H1 (cell line): ENCODE measurements around the gene MCUB. TPM values are rescaled to one million over a fixed set of nuclear protein-coding genes. Genes with fewer than 3 reads are reported as not detected.

ENCODE experiments used
- CTCF ChIA-PET: fragments of 300-600 bp; sonication (Branson Sonifier 250); formaldehyde crosslinking; loops from one replicate; lab custom pipeline; 2021; ENCODE audit not compliant: partially characterized antibody; lab: Charles Lee
- POLR2A ChIA-PET: fragments of 300-600 bp; sonication (Branson Sonifier 250); formaldehyde crosslinking; loops from one replicate; lab custom pipeline; 2021; ENCODE audit warnings: inconsistent platforms; ENCODE audit not compliant: partially characterized antibody; lab: Charles Lee
- DNase-seq, 2 experiments: peaks; one replicate each; pipeline versions ENCODE4 v3.0.0 to v3.0.0-alpha.2; 2010 to 2022; ENCODE audit warnings: low spot score in 2 of 2, low read depth in 1 of 2, mixed read lengths in 1 of 2
- FAIRE-seq: peaks from 2 replicates; lab custom pipeline; 2011; peaks lifted over from hg19 to GRCh38; lab: Jason Lieb, UNC
- H2AFZ ChIP-seq: 2 replicates; pipeline ENCODE4 v1.8.1; 2012; ENCODE audit warnings: low read length, inconsistent platforms
- H2AK5ac ChIP-seq: 2 replicates; pipeline ENCODE4 v1.6.1; 2013; ENCODE audit warnings: low read depth, low read length
- H2BK120ac ChIP-seq: replicated peaks from 2 replicates; pipeline ENCODE3; 2013; ENCODE audit warnings: low read depth, low read length, inconsistent platforms
- H2BK12ac ChIP-seq: 2 replicates; pipeline ENCODE4 v1.6.1; 2013; ENCODE audit warnings: low read depth, low read length
- H2BK15ac ChIP-seq: 2 replicates; pipeline ENCODE4 v1.6.1; 2013; ENCODE audit warnings: low read length
- H2BK20ac ChIP-seq: 2 replicates; pipeline ENCODE4 v1.6.1; 2013; ENCODE audit warnings: low read length
- H2BK5ac ChIP-seq: 2 replicates; pipeline ENCODE4 v1.6.1; 2013; ENCODE audit warnings: low read depth, low read length
- H3K14ac ChIP-seq: 2 replicates; pipeline ENCODE4 v1.6.1; 2013; ENCODE audit warnings: inconsistent platforms; ENCODE audit not compliant: insufficient read length
- H3K18ac ChIP-seq: 2 replicates; pipeline ENCODE4 v1.6.1; 2013; ENCODE audit warnings: low read length; ENCODE audit errors: extremely low read depth
- H3K23ac ChIP-seq: 2 replicates; pipeline ENCODE4 v1.6.1; 2013; ENCODE audit warnings: inconsistent platforms; ENCODE audit not compliant: insufficient read length
- H3K23me2 ChIP-seq: 2 replicates; pipeline ENCODE4 v1.6.1; 2013; ENCODE audit warnings: low read depth, low read length
- H3K27ac ChIP-seq: 2 replicates; pipeline ENCODE4 v1.6.1; 2011; ENCODE audit warnings: low read depth, low read length, inconsistent platforms
- H3K27me3 ChIP-seq, 4 experiments: replicated peaks in 1 of 4; 1 replicate in 1 of 4; 2 replicates in 3 of 4; pipeline versions ENCODE4 v1.6.1 to v1.8.1; 2011 to 2013; ENCODE audit warnings: low read length in 3 of 4, mild to moderate bottlenecking in 3 of 4, inconsistent platforms in 2 of 4, mixed read lengths in 2 of 4, moderate library complexity in 1 of 4; ENCODE audit not compliant: control insufficient read depth in 3 of 4, insufficient read depth in 3 of 4; ENCODE audit errors: extremely low read depth in 1 of 4
- H3K36me3 ChIP-seq, 4 experiments: 2 replicates each; pipeline versions ENCODE4 v1.6.1 to v1.8.1; 2011 to 2013; ENCODE audit warnings: mild to moderate bottlenecking in 4 of 4, low read length in 3 of 4, moderate library complexity in 2 of 4, control low read depth in 1 of 4, inconsistent platforms in 1 of 4; ENCODE audit not compliant: insufficient read depth in 4 of 4, control insufficient read depth in 2 of 4
- H3K4ac ChIP-seq: replicated peaks from 2 replicates; pipeline ENCODE3; 2013; ENCODE audit warnings: low read length, low read depth, mixed read lengths, inconsistent platforms; ENCODE audit not compliant: insufficient read length
- H3K4me1 ChIP-seq, 4 experiments: replicated peaks in 1 of 4; 1 replicate in 1 of 4; 2 replicates in 3 of 4; pipeline versions ENCODE4 v1.6.1 to v1.8.1; 2011 to 2013; ENCODE audit warnings: low read length in 3 of 4, inconsistent platforms in 2 of 4, mixed read lengths in 1 of 4; ENCODE audit not compliant: insufficient read depth in 4 of 4, control insufficient read depth in 3 of 4
- H3K4me2 ChIP-seq, 2 experiments: 2 replicates each; pipeline versions ENCODE4 v1.6.1 to v1.8.1; 2011 to 2013; ENCODE audit warnings: low read depth in 2 of 2, low read length in 2 of 2, control low read depth in 1 of 2, inconsistent platforms in 1 of 2, mild to moderate bottlenecking in 1 of 2; ENCODE audit not compliant: insufficient read depth in 1 of 2
- H3K4me3 ChIP-seq, 4 experiments: fragments of 200-600, 300-600 bp in 1 of 4; sonication (generic), shearing (Covaris generic), sonication (Bioruptor Twin) in 1 of 4; 2 replicates each; pipeline versions ENCODE4 v1.5.1 to v1.8.1; 2011 to 2016; ENCODE audit warnings: low read length in 4 of 4, low read depth in 3 of 4, control low read depth in 2 of 4, inconsistent platforms in 2 of 4, mild to moderate bottlenecking in 2 of 4, mixed read lengths in 1 of 4, moderate library complexity in 1 of 4; ENCODE audit not compliant: insufficient read depth in 2 of 4; ENCODE audit errors: extremely low read depth in 1 of 4
- H3K56ac ChIP-seq: replicated peaks from 2 replicates; pipeline ENCODE3; 2013; ENCODE audit warnings: low read depth, mild to moderate bottlenecking, mixed read lengths, low read length, inconsistent platforms; ENCODE audit not compliant: insufficient read length
- H3K79me1 ChIP-seq: 2 replicates; pipeline ENCODE4 v1.6.1; 2013; ENCODE audit warnings: low read depth, low read length, control low read depth
- H3K79me2 ChIP-seq, 2 experiments: 2 replicates each; pipeline versions ENCODE4 v1.6.1 to v1.8.1; 2012 to 2013; ENCODE audit warnings: low read length in 2 of 2, mild to moderate bottlenecking in 2 of 2, inconsistent platforms in 1 of 2; ENCODE audit not compliant: insufficient read depth in 2 of 2, control insufficient read depth in 1 of 2
- H3K9ac ChIP-seq, 4 experiments: replicated peaks in 1 of 4; 1 replicate in 1 of 4; 2 replicates in 3 of 4; pipeline versions ENCODE4 v1.6.1 to v1.8.1; 2011 to 2013; ENCODE audit warnings: low read depth in 3 of 4, low read length in 3 of 4, control low read depth in 2 of 4, mild to moderate bottlenecking in 2 of 4, moderate library complexity in 2 of 4, inconsistent platforms in 1 of 4; ENCODE audit errors: extremely low read depth in 1 of 4
- H3K9me3 ChIP-seq, 2 experiments: 2 replicates each; pipeline versions ENCODE4 v1.6.1 to v1.8.1; 2012 to 2013; ENCODE audit warnings: mild to moderate bottlenecking in 2 of 2, moderate library complexity in 2 of 2, control low read depth in 1 of 2, inconsistent platforms in 1 of 2, low read depth in 1 of 2, low read length in 1 of 2, mixed read lengths in 1 of 2; ENCODE audit not compliant: insufficient read depth in 2 of 2
- H4K20me1 ChIP-seq, 2 experiments: replicated peaks in 1 of 2; 2 replicates each; pipeline versions ENCODE3 to v1.8.1; 2011 to 2013; ENCODE audit warnings: inconsistent platforms in 2 of 2, low read length in 2 of 2, mild to moderate bottlenecking in 1 of 2; ENCODE audit not compliant: insufficient read depth in 2 of 2, control insufficient read depth in 1 of 2
- H4K5ac ChIP-seq: 2 replicates; pipeline ENCODE4 v1.6.1; 2013; ENCODE audit warnings: low read length, low read depth, mixed read lengths, inconsistent platforms; ENCODE audit not compliant: insufficient read length
- H4K8ac ChIP-seq: 2 replicates; pipeline ENCODE4 v1.8.0; 2013; ENCODE audit warnings: mild to moderate bottlenecking, moderate library complexity, low read length, inconsistent platforms; ENCODE audit not compliant: insufficient read depth; ENCODE audit errors: extremely low read depth
- H4K91ac ChIP-seq: replicated peaks from 2 replicates; pipeline ENCODE3; 2013; ENCODE audit warnings: low read length, mixed read lengths, inconsistent platforms; ENCODE audit not compliant: insufficient read length
- PHF8 ChIP-seq: fragments of 200-600 bp; sonication (generic); conservative IDR thresholded peaks from 2 replicates; pipeline ENCODE4 v1.7.1; 2012; ENCODE audit warnings: low read depth, mild to moderate bottlenecking, inconsistent platforms, low read length, moderate library complexity
- WGBS, 2 experiments: shearing (Covaris generic) in 1 of 2; methylation state at CpG; one replicate each; pipeline versions ENCODE4 v1.1.6 to v1.1.7; 2013 to 2015; ENCODE audit warnings: low lambda C conversion rate in 2 of 2, mixed read lengths in 2 of 2, inconsistent platforms in 1 of 2, low coverage in 1 of 2, missing lambda C conversion rate in 1 of 2; ENCODE audit not compliant: insufficient replicate concordance in 2 of 2, insufficient coverage in 1 of 2, insufficient read length in 1 of 2; ENCODE audit errors: extremely low coverage in 1 of 2, missing lambda C conversion rate in 1 of 2; 5-methylcytosine and 5-hydroxymethylcytosine counted together
- polyA plus RNA-seq, 7 experiments: library from polyadenylated mRNA; depleted of rRNA in 3 of 7; stranded (reverse) in 5 of 7; unstranded in 2 of 7; fragments of >200 nt in 5 of 7; fragments of 200-250 nt in 2 of 7; gene quantifications; 1 replicate in 5 of 7; 2 replicates in 1 of 7; 4 replicates in 1 of 7; pipeline versions ENCODE4 v1.2.1 to v1.2.3, GENCODE V29; 2011 to 2013; ENCODE audit warnings: missing spikeins in 2 of 7, mixed read lengths in 2 of 7
- total RNA-seq: library from RNA; stranded (reverse); fragmentation: NEBNext Ultra II Directional; extraction: Animal tissue kit (Norgen Biotek cat#: 25700); gene quantifications from 2 replicates; pipeline ENCODE4 v1.2.1, GENCODE V29; 2021

The MCUB gene
- total and polyA plus RNA-seq, 2 of the 8 experiments (the other 6 are each of a cell fraction or from before 2014, with no cell fraction given), result 15.2 to 19.4 TPM

DNA sequence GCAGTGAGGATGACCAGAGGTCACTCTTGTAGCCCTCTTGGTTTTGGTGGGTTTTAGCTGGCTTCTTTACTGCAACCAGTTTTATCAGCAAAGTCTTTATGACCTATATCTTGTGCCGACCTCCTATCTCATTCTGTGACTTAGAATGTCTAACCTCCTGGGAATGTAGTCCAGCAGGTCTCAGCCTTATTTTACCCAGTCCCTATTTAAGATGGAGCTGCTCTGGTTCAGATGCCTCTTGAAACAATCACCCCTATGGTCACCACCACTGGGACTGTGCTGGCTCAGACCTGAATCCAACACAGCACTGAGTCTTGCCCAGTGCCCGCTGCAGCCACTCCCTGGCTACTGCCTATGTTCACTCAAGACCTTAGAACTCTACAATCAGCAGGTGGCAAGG lies 49.4 kb downstream of the MCUB start:
- H2BK5ac ChIP-seq, result no peak overlapping the region
- H3K18ac ChIP-seq, result no peak overlapping the region
- no peaks in the 10 kb centered on the region for H3K27me3 ChIP-seq
- TF ChIP-seq PHF8, result no peak
- H3K4me3 ChIP-seq, result no peak overlapping the region
- H3K4me1 ChIP-seq, result no peaks in the 10 kb centered on the region
- H3K79me1 ChIP-seq, result no peaks in the 10 kb centered on the region
- no peak overlapping the region for H3K23ac ChIP-seq
- no peak overlapping the region for H3K9ac ChIP-seq
- no peak overlapping the region for H2AK5ac ChIP-seq
- no peaks in the 10 kb centered on the region for H3K23me2 ChIP-seq
- H4K8ac ChIP-seq, result no peak overlapping the region
- no peak overlapping the region for H3K4me2 ChIP-seq
- 54% methylated on average over 2 of the region's 2 CpGs; no CpG with 5 or more reads in 1 of the 2 experiments for WGBS, 2 experiments
- no peaks in the 10 kb centered on the region for H3K36me3 ChIP-seq
- no peak overlapping the region for H3K27ac ChIP-seq
- no peak overlapping the region for H3K4ac ChIP-seq
- no peak for DNase-seq
- no peak overlapping the region for H2BK120ac ChIP-seq
- H4K91ac ChIP-seq, result no peak overlapping the region
- POLR2A ChIA-PET, result no interaction called here
- H3K14ac ChIP-seq, result no peak overlapping the region
- H2BK12ac ChIP-seq, result no peak overlapping the region
- FAIRE-seq, result no peak
- no peak overlapping the region for H3K56ac ChIP-seq
- H3K9me3 ChIP-seq, result no peaks in the 10 kb centered on the region
- no peak overlapping the region for H2BK20ac ChIP-seq
- no peak overlapping the region for H4K5ac ChIP-seq
- H4K20me1 ChIP-seq, result peaks cover 0 to 1% of the 10 kb centered on the region in 2 experiments
- no peak overlapping the region for H2BK15ac ChIP-seq
- CTCF ChIA-PET, result interaction anchor here (1.4 kb wide), 1 partner anchor 8 kb away, joined by 4 read pairs; no protein-coding TSS in a partner anchor
- no peak overlapping the region for H2AFZ ChIP-seq
- no peaks in the 10 kb centered on the region for H3K79me2 ChIP-seq
